Stomach (tissue), 9 donors: ENCODE measurements around the gene CABLES2. TPM values are rescaled to one million over a fixed set of nuclear protein-coding genes. Genes with fewer than 3 reads are reported as not detected.

Experiments
- DNase-seq, 2 donors: peaks; one replicate each; pipeline versions ENCODE4 v3.0.0 to v3.0.0-alpha.2; 2013 to 2019
- H3K27ac ChIP-seq, 5 donors: fragments of 200-600 bp in 4 of 5; sonication (generic) in 4 of 5; one replicate each; pipeline ENCODE4 v1.5.1; 2013 to 2019; ENCODE audit warnings: mild to moderate bottlenecking in 1 of 5, moderate library complexity in 1 of 5
- H3K27me3 ChIP-seq, 3 donors: fragments of 200-600 bp; sonication (generic); one replicate each; pipeline ENCODE4 v1.5.1; 2017 to 2019; ENCODE audit warnings: mixed run types in 1 of 3
- H3K36me3 ChIP-seq, 4 donors: fragments of 200-600 bp; sonication (generic); 1 replicate in 3 of 4; 2 replicates in 1 of 4; pipeline ENCODE4 v1.5.1; 2016 to 2019
- H3K4me1 ChIP-seq, 4 donors: fragments of 200-600 bp; sonication (generic); one replicate each; pipeline ENCODE4 v1.5.1; 2016 to 2019
- H3K4me3 ChIP-seq, 4 donors: fragments of 200-600 bp; sonication (generic) in 3 of 4; one replicate each; pipeline ENCODE4 v1.5.1; 2016 to 2019; ENCODE audit warnings: mild to moderate bottlenecking in 1 of 4
- H3K9me3 ChIP-seq, 4 donors: fragments of 200-600 bp; sonication (generic); one replicate each; pipeline ENCODE4 v1.5.1; 2016 to 2019
- EP300 ChIP-seq: sonication (generic); formaldehyde crosslinking; IDR thresholded peaks from one replicate; pipeline ENCODE4 v1.6.1; 2017; ENCODE audit warnings: antibody characterized with exemption
- POLR2A ChIP-seq, 4 donors: fragments of 450-650 bp; IDR thresholded peaks; one replicate each; pipeline ENCODE4 v1.6.1; 2016; ENCODE audit warnings: antibody characterized with exemption in 4 of 4, control low read depth in 2 of 4, mild to moderate bottlenecking in 1 of 4, moderate library complexity in 1 of 4
- POLR2AphosphoS5 ChIP-seq, 3 donors: sonication (generic); formaldehyde crosslinking; IDR thresholded peaks; one replicate each; pipeline ENCODE4 v1.6.1; 2016; ENCODE audit warnings: antibody characterized with exemption in 3 of 3
- WGBS, 5 donors: extraction: QIAGEN DNeasy Blood & Tissue Kit in 3 of 5; methylation state at CpG; one replicate each; pipeline versions ENCODE4 v1.1.5 to v1.1.7; 2013 to 2018; 5-methylcytosine and 5-hydroxymethylcytosine counted together
- intact Hi-C: fragments of 100-400 bp; cut with DNase I; formaldehyde crosslinking; loops from one replicate; pipeline ENCODE4 v1.15.1; 2023; ENCODE audit warnings: low total_unique reads
- polyA plus RNA-seq, 3 donors: library from polyadenylated mRNA; stranded (reverse); fragments of 200-250 nt; gene quantifications; one replicate each; pipeline ENCODE4 v1.2.3, GENCODE V29; 2013
- total RNA-seq, 5 donors: library from RNA; depleted of rRNA; stranded (reverse); fragments of >200 nt; gene quantifications; one replicate each; pipeline versions ENCODE4 v1.1.0 to v1.2.3, GENCODE V29; 2014 to 2016
- TF ChIP-seq, protein P1 (sequence below), 7 experiments: fragments of 450-650 bp in 4 of 7; fragments of 200-600 bp in 3 of 7; sonication (generic) in 3 of 7; IDR thresholded peaks; one replicate each; pipeline ENCODE4 v1.5.1; 2016 to 2019; ENCODE audit warnings: antibody characterized with exemption in 7 of 7, control low read depth in 2 of 7, mild to moderate bottlenecking in 1 of 7
- donor health status: healthy with polysubstance abuse.
- donor health status: Bipolar disorder and iron deficiency.
- donor health status: healthy.

Gene CABLES2
- total and polyA plus RNA-seq, 8 donors, result 0.55 to 7.8 (median 1.9) TPM

DNA sequence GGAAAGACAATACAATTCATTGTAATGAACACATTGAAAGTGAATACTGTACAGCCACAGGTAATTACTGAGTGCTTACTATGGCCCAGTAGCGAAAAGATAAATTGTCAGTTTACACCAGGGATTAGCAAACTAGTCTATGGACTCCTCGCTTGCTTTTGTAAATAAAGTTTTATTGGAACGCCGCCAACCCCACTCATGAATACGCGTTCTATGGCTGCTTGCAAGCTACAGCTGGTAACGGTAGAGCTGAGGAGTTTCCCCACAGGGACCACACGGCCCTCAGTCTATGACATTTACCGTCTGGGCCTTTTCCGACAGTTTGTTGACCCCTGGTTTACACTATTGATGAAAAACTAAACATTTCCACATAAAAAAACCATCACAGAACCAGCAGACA is 64.2 kb downstream of the CABLES2 start:
- Histone ChIP-seq H3K36me3 (peaks cover 37 to 83% (median 66%) of the 10 kb centered on the region in 4 donors), H3K4me1 (no peaks in the 10 kb centered on the region), H3K9me3 (no peaks in the 10 kb centered on the region), H3K4me3 (no peak overlapping the region), H3K27me3 (no peaks in the 10 kb centered on the region), H3K27ac (peak overlapping the region in 1 of 5 donors; percentile 43)
- no peak for DNase-seq
- TF ChIP-seq POLR2AphosphoS5 (IDR thresholded peaks at IDR 0.05) (no peak), EP300 (no peak), POLR2A (IDR thresholded peaks at IDR 0.05) (no peak)
- TF ChIP-seq, protein P1, sequence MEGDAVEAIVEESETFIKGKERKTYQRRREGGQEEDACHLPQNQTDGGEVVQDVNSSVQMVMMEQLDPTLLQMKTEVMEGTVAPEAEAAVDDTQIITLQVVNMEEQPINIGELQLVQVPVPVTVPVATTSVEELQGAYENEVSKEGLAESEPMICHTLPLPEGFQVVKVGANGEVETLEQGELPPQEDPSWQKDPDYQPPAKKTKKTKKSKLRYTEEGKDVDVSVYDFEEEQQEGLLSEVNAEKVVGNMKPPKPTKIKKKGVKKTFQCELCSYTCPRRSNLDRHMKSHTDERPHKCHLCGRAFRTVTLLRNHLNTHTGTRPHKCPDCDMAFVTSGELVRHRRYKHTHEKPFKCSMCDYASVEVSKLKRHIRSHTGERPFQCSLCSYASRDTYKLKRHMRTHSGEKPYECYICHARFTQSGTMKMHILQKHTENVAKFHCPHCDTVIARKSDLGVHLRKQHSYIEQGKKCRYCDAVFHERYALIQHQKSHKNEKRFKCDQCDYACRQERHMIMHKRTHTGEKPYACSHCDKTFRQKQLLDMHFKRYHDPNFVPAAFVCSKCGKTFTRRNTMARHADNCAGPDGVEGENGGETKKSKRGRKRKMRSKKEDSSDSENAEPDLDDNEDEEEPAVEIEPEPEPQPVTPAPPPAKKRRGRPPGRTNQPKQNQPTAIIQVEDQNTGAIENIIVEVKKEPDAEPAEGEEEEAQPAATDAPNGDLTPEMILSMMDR (IDR thresholded peaks at IDR 0.05), result no peak
- WGBS, 5 donors, result 58 to 71% (median 61%) methylated on average over 10 of the region's 10 CpGs
- intact Hi-C loops, result no loop called here

DNA sequence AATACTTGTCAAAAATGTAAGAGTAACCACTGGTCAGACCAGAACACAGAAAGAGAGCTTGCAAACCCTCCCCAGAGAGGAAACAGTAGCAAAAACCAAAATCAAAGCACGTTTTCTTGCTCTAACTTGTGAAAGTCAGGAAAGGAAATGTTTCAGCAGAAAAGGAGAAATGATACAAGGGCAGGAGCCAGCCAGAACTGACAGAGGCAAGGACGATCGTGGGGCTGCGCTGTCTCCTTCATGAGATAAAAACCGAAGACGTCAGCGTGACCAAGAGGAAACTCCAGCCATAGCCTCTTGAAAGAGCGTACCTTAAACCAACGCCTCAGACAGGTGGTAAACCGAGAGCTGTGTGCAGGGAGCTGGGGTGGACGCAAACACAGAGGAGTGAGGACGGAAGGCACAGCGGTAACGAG is 67.4 kb downstream of the CABLES2 start:
- intact Hi-C loops, result no loop called here
- Histone ChIP-seq H3K4me3 (no peak overlapping the region), H3K27me3 (no peaks in the 10 kb centered on the region), H3K27ac (no peak overlapping the region), H3K9me3 (no peaks in the 10 kb centered on the region), H3K4me1 (no peaks in the 10 kb centered on the region), H3K36me3 (peaks cover 35 to 84% (median 71%) of the 10 kb centered on the region in 4 donors)
- DNase-seq, result no peak
- TF ChIP-seq EP300 (no peak), POLR2A (IDR thresholded peaks at IDR 0.05) (no peak), POLR2AphosphoS5 (IDR thresholded peaks at IDR 0.05) (no peak)
- TF ChIP-seq, protein P1 (IDR thresholded peaks at IDR 0.05), result no peak
- 73 to 81% (median 75%) methylated on average over 13 to 14 of the region's 14 CpGs for WGBS, 5 donors

Other genes with a start within 250 kb of the CABLES2 start
- gene MTG2, start 224.3 kb downstream of the CABLES2 start, total RNA-seq, result 10 to 100 TPM; 13.6 to 77.9 (median 22.8) TPM
- gene MTG2, start 224.3 kb downstream of the CABLES2 start, polyA plus RNA-seq, result 10 to 100 TPM; 14.7 to 28.2 (median 19.8) TPM
- gene HRH3, start 187.0 kb downstream of the CABLES2 start, total RNA-seq, result not detected
- not detected for gene HRH3, start 187.0 kb downstream of the CABLES2 start, polyA plus RNA-seq
- gene OSBPL2, start 168.8 kb downstream of the CABLES2 start, total RNA-seq, result 10 to 100 TPM; 23.2 to 83.4 (median 66.3) TPM
- gene OSBPL2, start 168.8 kb downstream of the CABLES2 start, polyA plus RNA-seq, result 10 to 100 TPM; 15.1 to 19.7 (median 19.7) TPM
- 100 to 1,000 TPM in 2 of 5 donors, 10 to 100 TPM in 3; 42.0 to 130 (median 68.4) TPM for gene ADRM1, start 104.3 kb downstream of the CABLES2 start, total RNA-seq
- 10 to 100 TPM; 82.3 to 91.3 (median 85.0) TPM for gene ADRM1, start 104.3 kb downstream of the CABLES2 start, polyA plus RNA-seq
- 100 to 1,000 TPM in 2 of 5 donors, 10 to 100 TPM in 3; 42.2 to 278 (median 86.9) TPM for gene LAMA5, start 40.0 kb downstream of the CABLES2 start, total RNA-seq
- 100 to 1,000 TPM in 1 of 3 donors, 10 to 100 TPM in 2; 41.4 to 278 (median 72.3) TPM for gene LAMA5, start 40.0 kb downstream of the CABLES2 start, polyA plus RNA-seq
- gene RPS21, start 20.2 kb downstream of the CABLES2 start, total RNA-seq, result 1,000 to 10,000 TPM in 3 of 5 donors, 100 to 1,000 TPM in 2; 239 to 2,998 (median 1,528) TPM
- gene RPS21, start 20.2 kb downstream of the CABLES2 start, polyA plus RNA-seq, result 1,000 to 10,000 TPM; 4,606 to 7,615 (median 4,647) TPM
- gene RBBP8NL, start 20.3 kb upstream of the CABLES2 start, total RNA-seq, result 1 to 10 TPM in 1 of 5 donors, under 1 TPM in 2, not detected in 2; 0.45 to 2.3 (median 0.55) TPM
- 1 to 10 TPM; 2.1 to 8.0 (median 5.7) TPM for gene RBBP8NL, start 20.3 kb upstream of the CABLES2 start, polyA plus RNA-seq
- 10 to 100 TPM in 2 of 5 donors, 1 to 10 TPM in 2, not detected in 1; 3.1 to 16.4 (median 9.0) TPM for gene GATA5, start 68.7 kb upstream of the CABLES2 start, total RNA-seq
- gene GATA5, start 68.7 kb upstream of the CABLES2 start, polyA plus RNA-seq, result 10 to 100 TPM in 1 of 3 donors, 1 to 10 TPM in 2; 9.1 to 11.2 (median 9.3) TPM
- gene SLCO4A1, start 235.2 kb upstream of the CABLES2 start, total RNA-seq, result 10 to 100 TPM in 3 of 5 donors, 1 to 10 TPM in 1, under 1 TPM in 1; 0.58 to 44.3 (median 20.7) TPM
- gene SLCO4A1, start 235.2 kb upstream of the CABLES2 start, polyA plus RNA-seq, result 10 to 100 TPM in 1 of 3 donors, 1 to 10 TPM in 2; 4.4 to 14.7 (median 9.0) TPM